ENCODE results near the gene HEXIM2.
"Not testable (repeated sequence)": the region's sequence is repeated elsewhere in the genome, so short reads cannot be mapped to it uniquely, and the experiment has no call there.

The HEXIM2 gene, protein sequence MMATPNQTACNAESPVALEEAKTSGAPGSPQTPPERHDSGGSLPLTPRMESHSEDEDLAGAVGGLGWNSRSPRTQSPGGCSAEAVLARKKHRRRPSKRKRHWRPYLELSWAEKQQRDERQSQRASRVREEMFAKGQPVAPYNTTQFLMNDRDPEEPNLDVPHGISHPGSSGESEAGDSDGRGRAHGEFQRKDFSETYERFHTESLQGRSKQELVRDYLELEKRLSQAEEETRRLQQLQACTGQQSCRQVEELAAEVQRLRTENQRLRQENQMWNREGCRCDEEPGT

DNA sequence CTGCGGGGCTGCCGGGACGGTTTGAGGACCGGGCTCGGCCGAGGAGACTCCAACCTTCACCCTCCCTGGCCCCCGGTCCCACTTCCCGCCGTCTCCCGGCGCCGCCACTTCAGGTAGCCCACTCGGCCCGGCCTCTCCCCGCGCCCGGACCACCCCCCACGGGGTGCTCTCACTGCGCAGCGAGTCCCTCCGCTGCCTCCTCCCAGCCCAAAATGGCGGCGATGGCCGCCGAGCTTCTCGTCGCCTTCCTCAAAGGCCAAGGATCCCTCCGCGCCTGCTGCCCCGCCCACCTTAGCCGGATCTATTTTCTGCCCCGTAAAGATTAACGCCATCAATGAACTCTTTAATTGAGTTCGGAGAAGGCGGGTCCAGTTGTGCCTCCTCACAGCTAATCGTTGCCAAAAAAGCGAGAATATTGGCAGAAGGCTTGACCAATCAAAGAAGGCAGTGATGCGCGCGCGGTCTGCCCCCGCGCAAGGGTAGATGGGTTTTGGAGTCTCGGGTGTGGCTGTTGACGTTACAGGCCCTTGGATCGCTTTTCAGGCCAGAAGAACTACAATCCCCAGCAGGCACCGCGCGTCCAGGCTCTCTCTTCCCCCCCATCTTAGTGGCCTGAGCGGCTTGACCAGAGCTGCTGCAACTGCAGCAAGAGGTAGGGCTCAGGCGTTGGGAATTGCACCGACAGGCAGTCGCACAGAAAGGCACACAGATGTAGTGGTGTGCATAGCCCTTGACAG, at the start of gene HEXIM2:
Gene HEXIM2 (plus strand): TSS at position 588 of the 737 bp plus-strand sequence. CDS start 919 bp downstream, outside the sequence.
- DNase-seq (ENCODE audit: low read depth in 2 of 2), result peak; percentile 100

DNA sequence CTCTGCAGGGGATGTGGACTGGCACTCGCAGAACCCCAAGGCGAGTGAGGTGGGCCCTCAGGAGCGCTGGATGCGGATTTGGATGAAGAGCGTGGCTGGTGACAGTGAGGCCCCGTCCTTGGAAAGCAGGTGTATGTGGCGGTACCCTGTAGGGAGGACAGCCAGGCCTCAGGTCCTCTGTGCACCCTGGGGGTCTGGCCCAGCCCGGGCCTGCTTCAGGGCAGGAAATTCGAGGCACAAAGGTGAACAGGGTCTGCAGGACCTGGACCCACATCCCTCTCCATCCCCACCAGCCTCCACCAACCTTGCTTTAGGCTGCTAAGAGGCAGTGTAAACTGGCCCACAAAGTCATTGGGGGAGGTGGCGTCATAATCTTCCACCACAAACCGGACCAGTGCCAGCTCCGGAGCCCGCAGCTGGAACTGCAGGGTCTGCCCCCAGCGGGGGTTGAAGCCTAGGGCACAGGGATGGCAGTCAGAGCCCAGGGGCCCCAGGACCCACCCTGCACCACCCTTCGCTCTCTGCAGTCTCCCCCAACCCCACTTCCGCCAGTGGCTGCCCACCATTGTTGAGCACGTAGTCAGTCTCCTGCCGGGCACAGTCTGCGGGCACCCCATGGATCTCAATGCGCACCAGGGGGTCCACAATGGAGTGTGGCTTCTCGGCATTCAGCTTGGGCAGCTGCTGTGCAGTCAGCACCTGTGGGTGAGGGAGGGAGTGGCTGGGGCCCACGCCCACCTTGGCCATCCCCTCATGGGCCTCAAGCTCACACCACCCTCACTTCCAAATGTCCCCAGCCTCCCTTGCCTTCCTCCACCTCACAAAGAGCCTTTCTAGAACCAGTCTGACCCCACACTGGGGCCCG, 48.9 kb upstream of the HEXIM2 start:
- no peak for DNase-seq (ENCODE audit: low read depth in 2 of 2)

DNA sequence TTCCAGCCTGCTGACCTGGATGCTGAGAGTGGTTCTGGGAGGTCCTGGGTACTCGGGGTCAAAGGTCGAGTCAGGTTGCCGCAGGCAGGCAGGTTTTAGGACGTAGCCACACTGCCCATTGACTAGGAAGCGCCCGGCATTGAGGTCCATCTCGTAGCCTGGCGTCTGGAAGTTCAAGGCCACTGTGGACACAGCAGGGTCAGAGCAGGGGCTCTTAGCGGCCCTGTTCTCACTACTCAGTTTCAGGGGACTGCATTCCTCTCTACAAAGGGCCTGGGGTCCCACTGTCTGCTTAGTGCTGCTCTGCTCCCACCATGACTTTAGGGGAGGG, 48.3 kb upstream of the HEXIM2 start:
- no peak for DNase-seq (ENCODE audit: low read depth in 2 of 2)

DNA sequence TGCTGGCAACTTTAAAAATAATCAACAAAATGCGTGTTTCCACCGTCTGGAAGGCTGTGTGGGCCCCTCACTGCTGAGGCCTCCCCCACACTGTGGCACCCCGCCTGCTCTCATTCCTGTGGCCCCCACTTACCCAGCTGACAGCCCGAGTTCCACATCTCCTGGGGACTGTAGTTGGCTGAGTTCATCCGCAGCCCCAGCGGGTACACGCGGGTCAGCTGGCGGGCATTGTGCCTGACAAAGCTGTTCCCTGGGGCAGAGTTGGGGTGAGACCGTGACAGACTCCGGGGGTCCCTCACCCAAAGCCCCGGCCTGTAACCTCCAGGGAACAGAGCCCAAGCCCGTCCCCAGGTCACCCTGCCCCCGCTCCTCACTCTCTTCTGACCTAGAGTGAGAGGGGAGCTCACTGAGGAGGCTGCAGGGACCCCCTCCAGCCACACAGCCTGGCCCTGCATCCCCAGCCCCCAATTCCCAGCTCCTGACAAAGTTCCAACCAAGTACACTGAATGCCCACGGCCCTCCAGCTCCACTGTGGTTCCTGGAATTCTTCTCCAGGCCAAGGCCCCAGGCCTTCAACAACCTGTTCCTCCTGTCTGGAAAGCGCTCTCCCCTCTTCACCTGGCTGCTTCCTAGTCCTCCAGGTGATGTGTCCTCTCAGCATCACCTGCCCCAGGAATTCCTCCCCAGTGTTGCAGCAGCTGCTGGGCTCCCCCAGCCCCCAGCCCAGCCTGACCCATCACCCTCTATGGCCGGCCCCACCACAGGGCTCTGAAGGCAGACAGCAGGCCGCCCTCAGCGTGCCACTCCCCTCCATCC, 47.4 kb upstream of the HEXIM2 start:
- no peak for DNase-seq (ENCODE audit: low read depth in 2 of 2)

DNA sequence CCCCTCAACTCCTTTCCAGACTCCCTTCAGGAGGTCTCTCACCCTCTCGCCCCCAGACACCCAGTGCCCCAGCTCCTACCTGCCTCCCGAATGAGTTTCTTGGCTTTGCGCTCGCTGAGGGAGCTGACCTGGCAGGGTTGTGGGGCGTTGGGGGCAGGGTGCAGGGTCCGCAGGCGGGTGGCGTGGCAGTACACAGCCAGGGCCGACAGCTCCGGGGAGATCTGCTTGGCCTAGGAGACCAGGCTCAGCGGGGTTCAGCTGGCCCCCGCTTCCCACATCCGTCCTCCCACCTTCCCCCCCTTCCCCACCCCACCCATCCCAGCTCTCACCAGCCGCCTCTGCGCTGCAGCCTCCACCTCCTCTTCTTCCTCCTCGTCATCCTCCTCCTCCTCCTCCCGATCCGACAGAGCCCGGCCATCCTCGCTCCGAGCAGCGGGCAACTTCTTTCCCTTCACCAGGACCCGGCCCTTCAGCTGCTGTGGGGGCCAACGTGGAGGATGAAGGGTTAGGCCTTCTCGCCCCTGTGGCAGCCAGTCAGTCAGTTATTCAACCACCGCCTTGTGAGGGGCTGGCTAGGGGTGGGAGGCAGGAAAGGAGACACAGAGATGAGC, 46.6 kb upstream of the HEXIM2 start:
- no peak for DNase-seq (ENCODE audit: low read depth in 2 of 2)

DNA sequence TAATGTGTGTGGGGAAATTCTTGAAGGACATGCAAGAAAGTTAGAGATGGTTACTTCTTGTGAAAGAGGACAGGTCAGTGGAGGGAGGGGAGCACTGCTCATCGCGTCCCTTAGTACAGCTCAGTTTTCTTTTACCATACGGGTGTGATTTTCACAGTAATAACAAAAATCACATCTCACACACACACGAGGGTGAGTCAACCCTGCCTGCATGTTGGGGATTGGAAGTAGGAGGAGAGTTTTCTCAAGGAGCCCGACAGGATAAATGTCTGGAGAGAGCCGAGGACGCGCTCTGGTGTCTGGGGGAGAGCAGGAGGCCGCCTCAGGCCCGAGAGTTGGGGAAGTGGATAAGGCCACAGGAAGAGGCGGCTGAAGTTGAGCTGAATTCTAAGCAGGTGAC, 45.8 kb upstream of the HEXIM2 start:
- no peak for DNase-seq (ENCODE audit: low read depth in 2 of 2)

DNA sequence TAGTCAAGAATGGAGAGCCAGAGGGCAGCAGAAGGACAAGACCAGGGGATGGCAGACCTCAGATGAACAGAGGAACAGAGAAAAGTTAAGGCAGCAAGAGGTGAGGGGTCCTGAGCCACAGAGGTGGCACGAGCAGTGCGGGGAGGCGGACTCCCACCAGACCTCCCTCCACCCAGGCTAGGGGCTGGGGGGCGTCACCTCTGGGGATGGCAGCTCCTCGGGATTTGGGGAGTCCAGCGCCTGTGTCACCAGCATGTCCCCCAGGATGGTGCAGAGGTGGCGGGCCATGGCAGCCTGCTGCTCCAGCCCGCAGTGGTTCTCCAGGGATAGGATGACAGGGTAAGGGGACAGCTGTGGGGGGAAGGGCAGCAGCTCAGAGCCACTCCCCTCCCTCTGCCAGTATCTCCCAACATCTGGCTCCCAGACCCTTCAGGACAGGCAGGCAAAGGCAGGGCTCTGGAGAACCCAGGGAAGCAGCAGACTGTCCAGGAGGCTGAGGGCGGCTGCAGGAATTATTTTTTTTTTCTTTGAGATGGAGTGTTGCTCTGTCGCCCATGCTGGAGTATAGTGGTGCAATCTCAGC, 45.1 kb upstream of the HEXIM2 start:
- no peak for DNase-seq (ENCODE audit: low read depth in 2 of 2)

DNA sequence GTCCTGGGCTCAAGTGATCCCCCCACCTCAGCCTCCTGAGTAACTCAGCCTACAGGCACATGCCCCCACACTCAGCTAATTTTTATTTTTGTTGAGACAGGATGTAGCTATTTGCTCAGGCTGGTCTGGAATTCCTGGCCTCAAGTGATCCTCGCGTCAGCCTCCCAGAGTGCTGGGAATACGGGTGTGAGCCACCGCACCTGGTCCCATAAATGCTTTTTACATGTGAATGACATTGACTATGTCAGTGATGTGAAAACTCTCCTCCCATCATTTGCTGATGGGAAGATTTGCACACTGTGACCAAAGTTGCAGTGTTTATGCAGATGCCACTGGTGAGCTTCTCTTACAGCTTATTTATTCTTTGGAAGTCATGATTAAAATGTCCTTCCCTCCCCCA, 44.3 kb upstream of the HEXIM2 start:
- DNase-seq (ENCODE audit: low read depth in 2 of 2), result no peak

DNA sequence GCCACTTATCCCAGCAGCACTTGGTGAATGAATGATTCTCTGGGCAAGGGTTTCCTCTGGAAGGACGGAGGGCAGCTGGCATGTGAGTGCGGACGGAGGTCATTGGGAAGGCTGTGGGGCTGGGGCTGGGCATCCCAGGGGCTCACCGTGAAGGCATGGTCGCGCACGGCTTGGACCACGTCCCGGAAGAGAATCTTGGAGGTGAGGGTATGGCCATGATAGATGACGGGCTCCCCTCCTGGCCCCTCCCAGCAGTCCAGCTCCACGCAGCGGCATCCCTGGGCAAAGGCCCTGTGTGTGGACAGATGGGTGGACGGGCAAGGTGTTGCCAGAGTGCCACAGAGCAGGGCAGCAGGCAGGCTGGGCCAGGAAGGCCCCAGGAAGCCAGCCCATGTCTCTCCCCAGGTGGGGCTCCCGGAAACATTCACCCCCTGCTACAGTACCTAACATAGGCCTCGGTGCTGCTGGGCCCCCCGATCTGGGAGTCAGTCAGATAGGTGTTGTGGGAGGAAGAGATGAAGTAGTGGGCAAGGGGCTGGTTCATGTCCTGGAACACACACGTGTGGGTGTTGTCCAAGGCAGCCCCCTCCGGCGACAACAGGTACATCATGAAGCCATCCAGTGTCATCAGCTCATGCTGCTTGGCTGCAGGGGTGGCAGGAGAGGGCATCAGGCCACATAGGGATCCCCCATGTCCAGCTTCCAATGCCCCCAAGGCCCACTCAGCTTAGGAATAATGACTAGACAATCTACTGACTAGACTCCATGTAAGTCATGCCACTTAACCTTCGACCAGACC, 43.6 kb upstream of the HEXIM2 start:
- no peak for DNase-seq (ENCODE audit: low read depth in 2 of 2)

DNA sequence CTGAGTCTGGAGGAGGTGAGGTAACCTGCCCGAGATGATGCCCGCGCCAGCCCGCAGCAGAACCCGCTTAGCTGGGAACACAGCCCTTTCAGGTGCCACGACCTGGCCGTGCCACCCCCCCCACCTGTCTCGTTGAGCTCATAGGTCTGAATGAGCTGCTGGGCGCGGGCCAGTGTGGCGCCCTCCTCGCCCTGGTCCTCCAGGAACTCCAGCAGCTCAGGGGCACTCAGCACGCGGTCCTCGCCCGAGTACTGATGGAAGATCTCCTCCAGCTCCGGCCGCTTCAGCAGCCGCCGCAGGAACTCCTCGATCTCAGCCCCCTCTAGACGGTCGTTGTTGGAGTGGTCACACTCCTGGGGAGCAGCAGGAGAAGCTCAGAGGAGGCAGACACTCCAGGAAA, 43.0 kb upstream of the HEXIM2 start:
- DNase-seq (ENCODE audit: low read depth in 2 of 2), result no peak

DNA sequence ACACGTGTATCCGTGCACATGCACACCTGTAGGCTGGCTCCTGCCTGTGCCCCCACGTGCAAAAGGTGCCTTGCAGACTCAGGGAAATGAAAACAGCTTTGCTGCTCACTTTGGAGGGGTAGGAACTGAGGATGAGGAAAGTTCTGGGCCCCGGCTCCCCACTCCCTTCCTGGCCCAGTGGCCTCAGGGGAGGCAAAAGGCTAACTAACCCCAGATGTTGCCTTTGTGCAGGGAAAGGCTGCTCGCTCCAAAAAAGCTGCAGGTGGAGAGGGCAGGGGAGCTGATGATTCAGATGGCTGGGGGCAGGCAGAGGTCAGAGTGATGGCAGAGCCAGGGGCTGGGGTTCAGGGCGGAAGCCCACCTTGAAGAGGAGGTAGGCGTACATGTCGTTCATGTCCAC, 41.7 kb upstream of the HEXIM2 start:
- DNase-seq (ENCODE audit: low read depth in 2 of 2), result no peak

DNA sequence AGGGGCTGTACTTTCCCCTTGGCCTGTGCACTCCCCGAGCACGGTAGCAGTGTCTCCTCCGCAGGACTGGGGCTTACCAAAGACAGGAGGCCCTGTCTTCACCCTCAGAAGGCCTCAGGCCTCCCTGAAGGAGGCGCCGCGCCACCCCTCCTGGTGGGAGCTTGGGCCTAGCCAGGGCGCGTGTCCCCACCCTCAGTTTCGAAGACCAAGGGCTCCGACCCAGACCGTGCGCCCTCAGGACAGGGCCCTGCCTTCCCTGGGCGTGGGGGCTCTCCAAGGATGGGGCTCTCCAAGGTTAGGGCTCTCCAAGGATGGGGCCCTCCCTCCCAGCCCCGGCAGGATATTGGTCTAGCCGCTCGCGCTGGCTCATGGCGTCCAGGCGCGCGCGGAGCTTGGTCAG, 41.1 kb upstream of the HEXIM2 start:
- no peak for DNase-seq (ENCODE audit: low read depth in 2 of 2)

DNA sequence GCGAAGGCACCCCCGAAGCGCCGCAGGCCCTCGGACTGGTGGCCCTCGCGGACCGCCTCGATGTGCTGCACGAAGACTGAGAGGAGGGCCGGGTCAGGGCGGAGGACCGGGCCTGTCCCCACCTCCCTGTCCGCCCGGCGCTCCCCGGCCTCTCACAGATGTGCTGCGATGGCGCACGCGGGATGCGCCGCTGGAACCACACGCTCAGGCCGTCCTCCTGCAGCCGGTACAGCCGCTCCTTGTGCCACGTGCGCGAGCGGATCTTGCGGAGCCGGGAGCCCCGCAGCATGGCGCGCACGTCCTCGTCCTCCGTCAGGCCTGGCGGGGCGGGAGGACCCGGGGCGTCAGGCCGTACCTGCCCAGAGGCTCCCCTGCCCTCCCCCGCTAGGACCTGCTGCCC, 40.6 kb upstream of the HEXIM2 start:
- no peak for DNase-seq (ENCODE audit: low read depth in 2 of 2)

DNA sequence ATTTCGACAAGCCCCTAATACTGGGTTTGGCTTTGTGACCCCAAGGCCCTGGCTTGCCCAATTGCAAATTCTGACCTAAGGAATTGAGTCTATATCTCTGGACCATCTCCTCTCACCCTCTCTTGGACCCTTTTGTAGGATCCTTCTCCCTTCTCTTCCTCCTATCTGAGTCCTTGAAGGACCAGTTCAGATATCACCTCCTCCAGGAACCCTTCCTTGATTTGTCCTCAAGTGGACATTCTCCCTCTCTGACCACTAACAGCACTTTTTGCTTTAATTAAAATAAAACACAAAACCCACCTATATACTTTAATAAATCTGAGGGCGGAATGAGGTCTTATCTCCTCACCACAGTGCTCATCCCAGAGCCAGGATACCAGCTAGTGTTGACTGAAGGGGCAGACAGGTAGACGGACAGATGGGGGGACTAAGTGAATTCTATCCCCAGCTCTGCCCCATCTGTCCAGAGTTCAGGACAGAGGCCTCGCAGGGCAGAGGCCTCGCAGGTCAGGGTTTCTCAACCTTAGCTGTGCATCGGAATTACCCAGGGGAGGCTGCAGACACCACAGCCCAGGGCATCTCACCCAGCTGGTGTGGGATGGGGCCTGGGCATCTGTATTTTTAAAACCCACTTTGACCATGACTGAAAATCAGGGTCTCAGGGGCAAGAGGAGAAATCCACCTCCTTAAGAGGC, 38.5 kb upstream of the HEXIM2 start:
- no peak for DNase-seq (ENCODE audit: low read depth in 2 of 2)

DNA sequence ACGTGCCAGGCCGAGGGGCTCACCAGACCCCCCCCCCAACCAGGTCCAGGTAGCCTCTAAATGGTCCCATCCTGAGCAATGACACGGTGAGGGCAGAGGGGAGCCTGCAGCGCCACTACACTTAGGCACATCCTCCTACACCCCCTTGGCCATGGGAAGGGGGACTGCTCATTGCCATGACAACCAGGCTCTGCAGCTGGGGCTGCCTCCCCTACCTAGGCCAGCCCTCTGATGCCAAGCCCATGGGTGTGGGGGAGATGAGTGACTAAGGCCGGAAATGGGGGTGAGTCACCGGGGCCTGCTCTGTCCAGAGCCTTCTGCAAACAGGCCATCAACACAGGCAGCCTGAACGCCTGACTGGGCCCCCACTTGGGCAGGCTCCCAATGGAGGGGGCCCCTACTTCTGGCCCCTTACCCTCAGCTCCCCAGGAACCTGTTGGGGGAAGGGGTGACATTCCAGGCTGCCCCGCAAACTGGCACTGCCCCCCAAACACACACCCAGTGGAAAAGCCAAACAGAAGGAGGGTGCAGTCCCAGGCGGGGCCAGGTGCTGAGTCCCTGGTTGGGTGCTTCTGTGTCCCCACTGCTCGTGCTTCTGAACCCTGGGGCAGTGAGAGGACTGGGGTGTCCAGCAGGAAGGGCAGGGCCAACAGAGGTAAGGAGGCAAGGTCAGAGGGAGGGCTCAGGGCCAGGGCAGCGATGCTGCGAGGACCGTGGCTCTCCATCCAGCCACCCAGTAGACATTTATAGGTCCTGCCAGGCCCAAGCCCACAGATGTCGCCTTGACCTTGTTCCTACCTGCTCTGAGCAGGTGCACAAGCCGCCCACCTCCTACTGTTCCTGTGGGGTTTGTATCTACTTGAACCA, 37.5 kb upstream of the HEXIM2 start:
- peak; percentile 62 to 63 for DNase-seq (ENCODE audit: low read depth in 2 of 2)

DNA sequence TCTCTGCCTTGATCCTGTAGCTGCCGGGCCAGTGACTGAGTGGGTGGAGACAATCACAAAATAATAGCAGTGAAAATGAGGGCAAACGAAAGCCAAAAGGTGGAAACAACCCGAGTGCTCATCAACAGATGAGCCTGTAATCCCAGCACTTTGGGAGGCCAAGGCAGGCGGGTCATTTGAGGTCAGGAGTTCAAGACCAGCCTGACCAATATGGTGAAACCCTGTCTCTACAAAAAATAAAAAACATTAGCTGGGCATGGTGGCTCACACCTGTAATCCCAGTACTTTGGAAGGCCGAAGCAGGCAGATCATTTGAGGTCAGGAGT, 36.9 kb upstream of the HEXIM2 start:
- not testable (repeated sequence) for DNase-seq (ENCODE audit: low read depth in 2 of 2)

DNA sequence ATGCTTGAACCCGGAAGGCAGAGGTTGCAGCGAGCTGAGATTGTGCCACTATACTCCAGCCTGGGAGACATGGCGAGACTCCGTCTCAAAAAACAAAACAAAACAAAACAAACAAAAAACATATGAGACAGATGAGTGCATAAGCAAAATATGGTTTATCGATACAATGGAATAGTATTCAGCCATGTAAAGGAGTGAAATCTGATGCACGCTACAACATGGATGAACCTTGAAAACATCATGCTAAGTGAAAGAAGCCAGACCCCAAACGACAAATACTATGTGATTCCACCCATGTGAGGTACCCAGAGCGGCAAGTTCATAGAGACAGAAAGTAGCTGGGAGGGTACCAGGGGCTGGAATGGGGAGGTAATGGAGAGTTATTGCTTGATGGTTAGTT, 36.2 kb upstream of the HEXIM2 start:
- no peak for DNase-seq (ENCODE audit: low read depth in 2 of 2)

DNA sequence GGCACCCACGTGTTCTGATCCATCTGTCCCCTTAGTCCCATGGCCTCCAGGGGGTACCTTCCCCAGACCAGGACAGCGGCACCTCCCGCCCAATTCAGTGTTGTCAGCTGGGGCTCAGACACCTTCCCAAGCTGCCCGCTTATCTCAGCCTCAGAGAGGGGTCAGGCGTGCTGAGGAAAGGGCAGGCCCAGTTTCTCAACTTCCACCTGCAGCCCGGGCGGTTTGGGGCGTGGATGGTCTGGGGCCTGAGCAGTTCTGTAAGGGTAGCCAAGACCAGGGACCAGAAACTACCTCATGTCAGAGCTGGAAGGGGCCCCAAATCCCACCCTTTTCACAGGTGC, 34.5 kb upstream of the HEXIM2 start:
- DNase-seq (ENCODE audit: low read depth in 2 of 2), result no peak
